Measurements from ENCODE around the gene TTC17.
"Not testable (repeated sequence)": the region's sequence is repeated elsewhere in the genome, so short reads cannot be mapped to it uniquely, and the experiment has no call there.

The TTC17 gene

GRCh38 chr11:43399983-43400630 is 41.4 kb downstream of the TTC17 start:
- DNase-seq (no peak), ATAC-seq (replicated peaks) (no peak)
- peak overlapping the region in 1 of 2 donors; percentile 15 for H3K27ac Mint-ChIP-seq
- no peaks in the 10 kb centered on the region for H3K4me1 Mint-ChIP-seq (ENCODE audit: low read depth in 2 of 2)
- no peaks in the 10 kb centered on the region for H3K9me3 Mint-ChIP-seq
- H3K4me3 Mint-ChIP-seq: no peak overlapping the region
- H3K36me3 Mint-ChIP-seq (ENCODE audit: insufficient read depth): peaks cover 59% of the 10 kb centered on the region
- no peaks in the 10 kb centered on the region for H3K27me3 Mint-ChIP-seq

GRCh38 chr11:43401252-43401651 is 42.5 kb downstream of the TTC17 start:
- no peak overlapping the region for H3K4me3 Mint-ChIP-seq
- H3K4me1 Mint-ChIP-seq (ENCODE audit: low read depth in 2 of 2): no peaks in the 10 kb centered on the region
- no peaks in the 10 kb centered on the region for H3K9me3 Mint-ChIP-seq
- H3K27ac Mint-ChIP-seq: no peak overlapping the region
- DNase-seq: no peak
- no peak for ATAC-seq (replicated peaks)
- H3K36me3 Mint-ChIP-seq (ENCODE audit: insufficient read depth): peaks cover 58% of the 10 kb centered on the region
- no peaks in the 10 kb centered on the region for H3K27me3 Mint-ChIP-seq

GRCh38 chr11:43401811-43402210 is 43.1 kb downstream of the TTC17 start:
- DNase-seq; H3K9me3 Mint-ChIP-seq; H3K4me3 Mint-ChIP-seq; H3K27ac Mint-ChIP-seq; H3K4me1 Mint-ChIP-seq (ENCODE audit: low read depth in 2 of 2); ATAC-seq (replicated peaks); H3K27me3 Mint-ChIP-seq: not testable (repeated sequence)
- peaks cover 57% of the 10 kb centered on the region for H3K36me3 Mint-ChIP-seq (ENCODE audit: insufficient read depth)

- no peak for ATAC-seq (replicated peaks)
- Mint-ChIP-seq H3K36me3 (ENCODE audit: insufficient read depth) (peaks cover 58% of the 10 kb centered on the region), H3K4me1 (ENCODE audit: low read depth in 2 of 2) (no peaks in the 10 kb centered on the region), H3K27ac (peak overlapping the region in 1 of 2 donors; percentile 27), H3K27me3 (no peaks in the 10 kb centered on the region), H3K9me3 (no peaks in the 10 kb centered on the region), H3K4me3 (no peak overlapping the region)
- no peak for DNase-seq
Measured at GRCh38 chr11:43403357-43404231, 44.9 kb downstream of the TTC17 start.

- no peak for DNase-seq
- Mint-ChIP-seq H3K4me1 (ENCODE audit: low read depth in 2 of 2) (no peaks in the 10 kb centered on the region), H3K27ac (peak overlapping the region in 1 of 2 donors; percentile 27), H3K4me3 (no peak overlapping the region), H3K36me3 (ENCODE audit: insufficient read depth) (peaks cover 59% of the 10 kb centered on the region), H3K9me3 (no peaks in the 10 kb centered on the region), H3K27me3 (no peaks in the 10 kb centered on the region)
- no peak for ATAC-seq (replicated peaks)
Measured at GRCh38 chr11:43404406-43404805, 45.7 kb downstream of the TTC17 start.

GRCh38 chr11:43404836-43405479 is 46.2 kb downstream of the TTC17 start:
- ATAC-seq (replicated peaks): no peak
- H3K9me3 Mint-ChIP-seq: no peaks in the 10 kb centered on the region
- H3K27ac Mint-ChIP-seq: no peak overlapping the region
- no peaks in the 10 kb centered on the region for H3K4me1 Mint-ChIP-seq (ENCODE audit: low read depth in 2 of 2)
- H3K36me3 Mint-ChIP-seq (ENCODE audit: insufficient read depth): peaks cover 62% of the 10 kb centered on the region
- DNase-seq: no peak
- no peak overlapping the region for H3K4me3 Mint-ChIP-seq
- H3K27me3 Mint-ChIP-seq: no peaks in the 10 kb centered on the region

- Mint-ChIP-seq H3K27ac (no peak overlapping the region), H3K9me3 (no peaks in the 10 kb centered on the region), H3K27me3 (no peaks in the 10 kb centered on the region), H3K4me3 (no peak overlapping the region), H3K36me3 (ENCODE audit: insufficient read depth) (peaks cover 47% of the 10 kb centered on the region), H3K4me1 (ENCODE audit: low read depth in 2 of 2) (no peaks in the 10 kb centered on the region)
- ATAC-seq (replicated peaks) (no peak), DNase-seq (no peak)
Measured at GRCh38 chr11:43408277-43408676, 49.6 kb downstream of the TTC17 start.

GRCh38 chr11:43410394-43410793 is 51.7 kb downstream of the TTC17 start:
- H3K27me3 Mint-ChIP-seq: no peaks in the 10 kb centered on the region
- no peaks in the 10 kb centered on the region for H3K4me1 Mint-ChIP-seq (ENCODE audit: low read depth in 2 of 2)
- H3K36me3 Mint-ChIP-seq (ENCODE audit: insufficient read depth): peaks cover 54% of the 10 kb centered on the region
- no peak overlapping the region for H3K4me3 Mint-ChIP-seq
- no peak for DNase-seq
- H3K27ac Mint-ChIP-seq: no peak overlapping the region
- H3K9me3 Mint-ChIP-seq: no peaks in the 10 kb centered on the region
- ATAC-seq (replicated peaks): no peak

- no peaks in the 10 kb centered on the region for H3K4me1 Mint-ChIP-seq (ENCODE audit: low read depth in 2 of 2)
- DNase-seq: no peak
- H3K9me3 Mint-ChIP-seq: no peaks in the 10 kb centered on the region
- no peaks in the 10 kb centered on the region for H3K27me3 Mint-ChIP-seq
- no peak for ATAC-seq (replicated peaks)
- peaks cover 16% of the 10 kb centered on the region for H3K36me3 Mint-ChIP-seq (ENCODE audit: insufficient read depth)
- no peak overlapping the region for H3K27ac Mint-ChIP-seq
- H3K4me3 Mint-ChIP-seq: no peak overlapping the region
Measured at GRCh38 chr11:43418197-43418596, 59.5 kb downstream of the TTC17 start.

- peak; percentile 6 to 11 (median 7) for DNase-seq
- H3K4me3 Mint-ChIP-seq: no peak overlapping the region
- H3K9me3 Mint-ChIP-seq: no peaks in the 10 kb centered on the region
- no peaks in the 10 kb centered on the region for H3K27me3 Mint-ChIP-seq
- peak; percentile 36 for ATAC-seq (replicated peaks)
- H3K4me1 Mint-ChIP-seq (ENCODE audit: low read depth in 2 of 2): no peaks in the 10 kb centered on the region
- H3K27ac Mint-ChIP-seq: no peak overlapping the region
- peaks cover 15% of the 10 kb centered on the region for H3K36me3 Mint-ChIP-seq (ENCODE audit: insufficient read depth)
Measured at GRCh38 chr11:43419460-43419859, 60.7 kb downstream of the TTC17 start.

- Mint-ChIP-seq H3K36me3 (ENCODE audit: insufficient read depth) (no peaks in the 10 kb centered on the region), H3K9me3 (no peaks in the 10 kb centered on the region), H3K4me3 (no peak overlapping the region), H3K27me3 (no peaks in the 10 kb centered on the region), H3K27ac (no peak overlapping the region), H3K4me1 (ENCODE audit: low read depth in 2 of 2) (no peaks in the 10 kb centered on the region)
- DNase-seq: no peak
- no peak for ATAC-seq (replicated peaks)
Measured at GRCh38 chr11:43427971-43428370, 69.3 kb downstream of the TTC17 start.

- not testable (repeated sequence) for H3K27me3 Mint-ChIP-seq; DNase-seq; H3K4me3 Mint-ChIP-seq; H3K27ac Mint-ChIP-seq; H3K4me1 Mint-ChIP-seq (ENCODE audit: low read depth in 2 of 2); ATAC-seq (replicated peaks); H3K9me3 Mint-ChIP-seq; H3K36me3 Mint-ChIP-seq (ENCODE audit: insufficient read depth)
Measured at GRCh38 chr11:43430916-43431315, 72.2 kb downstream of the TTC17 start.

- Mint-ChIP-seq H3K4me3 (no peak overlapping the region), H3K27ac (no peak overlapping the region), H3K9me3 (no peaks in the 10 kb centered on the region), H3K36me3 (ENCODE audit: insufficient read depth) (peaks cover 13% of the 10 kb centered on the region), H3K27me3 (no peaks in the 10 kb centered on the region), H3K4me1 (ENCODE audit: low read depth in 2 of 2) (no peaks in the 10 kb centered on the region)
- ATAC-seq (replicated peaks) (no peak), DNase-seq (no peak)
Measured at GRCh38 chr11:43434893-43435292, 76.2 kb downstream of the TTC17 start.

GRCh38 chr11:43440486-43440885 is 81.8 kb downstream of the TTC17 start:
- ATAC-seq (replicated peaks) (no peak), DNase-seq (no peak)
- no peaks in the 10 kb centered on the region for H3K27me3 Mint-ChIP-seq
- no peak overlapping the region for H3K4me3 Mint-ChIP-seq
- H3K4me1 Mint-ChIP-seq (ENCODE audit: low read depth in 2 of 2): no peaks in the 10 kb centered on the region
- no peak overlapping the region for H3K27ac Mint-ChIP-seq
- peaks cover 60% of the 10 kb centered on the region for H3K36me3 Mint-ChIP-seq (ENCODE audit: insufficient read depth)
- H3K9me3 Mint-ChIP-seq: no peaks in the 10 kb centered on the region

All from effector memory CD8-positive, alpha-beta T cell (primary cell).